DMS153 (cell line): ENCODE results near the gene SP140L.
"Not testable (repeated sequence)": the region's sequence is repeated elsewhere in the genome, so short reads cannot be mapped to it uniquely, and the experiment has no call there.

ENCODE experiments used
- DNase-seq: peaks from one replicate; lab custom pipeline; 2025; lab: John Stamatoyannopoulos, UW

Gene SP140L

DNA sequence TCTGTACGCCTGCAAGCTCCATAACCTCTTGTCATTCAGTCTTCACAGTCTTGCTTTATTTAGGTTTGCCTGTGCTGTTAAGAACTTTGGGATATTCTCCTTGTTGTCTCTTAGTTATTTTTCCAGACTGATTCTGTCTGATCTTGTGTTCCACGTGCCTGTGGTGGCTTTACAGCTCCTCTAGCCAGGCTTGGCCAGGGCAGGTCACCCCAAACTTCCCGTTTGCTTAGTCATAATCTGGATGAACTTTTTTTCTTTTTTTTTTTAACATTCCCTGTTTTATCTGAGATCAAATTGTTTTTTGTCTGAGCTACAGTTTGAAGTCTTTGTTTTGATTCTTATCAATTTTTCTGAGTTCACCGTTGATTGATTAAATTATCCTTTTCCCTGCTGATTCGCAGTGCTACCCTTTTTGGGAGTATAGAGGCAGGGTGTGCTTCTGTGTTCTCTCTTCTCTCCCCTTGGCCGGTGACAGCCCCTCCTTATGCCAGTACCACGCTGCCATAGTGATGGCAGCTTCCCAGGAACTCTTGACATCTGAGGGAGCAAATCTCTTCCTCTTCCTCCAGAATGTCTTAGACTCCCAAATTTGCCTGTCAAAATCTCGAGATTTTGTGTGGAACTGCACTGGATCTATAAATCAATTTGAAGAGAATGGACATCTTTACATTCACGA lies 91.5 kb downstream of the SP140L start:
- no peak for DNase-seq

DNA sequence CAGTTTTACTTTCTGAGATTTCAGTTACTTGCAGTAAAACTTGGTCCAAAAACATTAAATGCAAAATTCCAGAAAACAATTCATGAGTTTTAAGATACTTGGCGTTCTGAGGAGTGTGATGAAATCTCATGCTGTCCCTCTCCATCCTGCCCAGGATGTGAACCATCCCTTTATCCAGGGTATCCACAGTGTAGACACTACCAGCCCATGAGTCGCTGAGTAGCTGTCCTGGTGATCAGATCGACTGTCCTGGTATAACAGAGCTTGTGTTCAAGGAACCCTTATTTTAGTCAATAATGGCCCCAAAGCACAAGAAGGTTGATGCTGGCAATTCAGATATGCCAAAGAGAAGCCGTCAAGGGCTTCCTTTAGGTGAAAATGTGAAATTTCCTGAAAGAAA lies 92.2 kb downstream of the SP140L start:
- no peak for DNase-seq

GRCh38 chr2:230422149-230422548 lies 95.2 kb downstream of the SP140L start:
- DNase-seq = no peak

- DNase-seq = no peak
These were observed 97.0 kb downstream of the SP140L start for GRCh38 chr2:230423851-230424458.

- no peak for DNase-seq
These were observed 98.4 kb downstream of the SP140L start for GRCh38 chr2:230425377-230425776.

DNA sequence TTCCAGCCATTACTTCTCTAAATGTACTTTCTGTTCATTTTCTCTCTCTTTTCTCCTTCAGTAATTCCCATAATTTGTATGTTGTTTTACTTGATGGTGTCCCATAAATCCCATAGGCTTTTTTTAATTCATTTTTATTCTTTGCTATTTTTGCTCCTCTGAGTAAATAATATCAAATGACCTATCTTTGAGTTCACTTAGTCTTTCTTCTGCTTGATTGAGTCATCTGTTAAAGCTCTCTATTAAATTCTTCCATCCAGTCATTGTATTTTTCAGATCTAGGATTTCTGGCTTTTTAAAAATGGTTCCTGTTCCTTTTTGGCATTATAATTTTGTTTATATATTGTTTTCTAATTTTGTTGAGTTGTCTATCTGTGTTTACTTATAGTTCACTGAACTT lies 102.5 kb downstream of the SP140L start:
- DNase-seq = no peak

GRCh38 chr2:230430957-230431910 lies 104.2 kb downstream of the SP140L start:
- DNase-seq = no peak

GRCh38 chr2:230434677-230435324 lies 107.8 kb downstream of the SP140L start:
- no peak for DNase-seq

GRCh38 chr2:230435431-230435830 lies 108.4 kb downstream of the SP140L start:
- no peak for DNase-seq

- not testable (repeated sequence) for DNase-seq
These were observed 112.1 kb downstream of the SP140L start for GRCh38 chr2:230439121-230439520.

GRCh38 chr2:230439590-230439989 lies 112.6 kb downstream of the SP140L start:
- DNase-seq = no peak

- no peak for DNase-seq
These were observed 114.4 kb downstream of the SP140L start for GRCh38 chr2:230441227-230441897.

DNA sequence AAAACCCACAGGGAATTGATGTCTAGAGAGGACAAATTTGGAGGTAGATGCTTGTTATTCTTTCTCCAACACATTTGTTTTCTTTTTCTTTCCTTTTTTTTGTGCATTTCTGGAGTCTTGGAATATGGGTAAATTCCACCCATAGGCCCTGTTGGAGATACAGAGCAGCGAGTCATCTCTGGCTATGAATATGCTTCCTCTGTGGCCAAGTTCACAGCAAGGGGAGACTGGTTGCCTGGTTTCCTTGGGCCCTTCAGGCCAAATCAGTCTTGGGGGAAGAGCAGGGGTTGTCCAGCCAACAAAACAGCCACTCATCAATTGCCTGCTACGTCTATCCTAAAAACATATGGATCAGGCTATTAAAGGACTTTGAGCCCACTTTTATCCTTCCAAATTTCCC lies 116.5 kb downstream of the SP140L start:
- DNase-seq = no peak

DNA sequence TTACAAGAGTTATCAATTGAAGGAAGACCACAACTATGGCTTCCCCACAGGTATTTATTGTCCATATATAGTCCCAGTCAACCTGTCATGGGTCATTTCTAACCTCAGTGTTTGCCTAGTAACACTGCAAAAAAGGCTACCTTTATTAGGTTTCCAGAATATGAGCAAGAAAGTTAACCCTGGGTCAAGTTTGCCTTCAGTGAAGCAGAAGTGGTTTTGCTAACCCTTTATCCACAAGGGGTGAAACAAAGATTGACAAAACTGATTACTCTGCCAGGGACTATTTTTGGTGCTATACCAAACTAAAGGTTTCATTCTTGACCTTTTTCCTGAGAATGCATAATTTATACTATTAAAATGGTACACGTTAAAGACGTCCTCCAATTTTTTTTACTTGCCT lies 117.8 kb downstream of the SP140L start:
- DNase-seq = no peak

- DNase-seq = no peak
These were observed 120.0 kb downstream of the SP140L start for GRCh38 chr2:230447036-230447435.

- no peak for DNase-seq
These were observed 120.8 kb downstream of the SP140L start for GRCh38 chr2:230447455-230448451.

- DNase-seq = no peak
These were observed 123.0 kb downstream of the SP140L start for GRCh38 chr2:230449901-230450467.

DNA sequence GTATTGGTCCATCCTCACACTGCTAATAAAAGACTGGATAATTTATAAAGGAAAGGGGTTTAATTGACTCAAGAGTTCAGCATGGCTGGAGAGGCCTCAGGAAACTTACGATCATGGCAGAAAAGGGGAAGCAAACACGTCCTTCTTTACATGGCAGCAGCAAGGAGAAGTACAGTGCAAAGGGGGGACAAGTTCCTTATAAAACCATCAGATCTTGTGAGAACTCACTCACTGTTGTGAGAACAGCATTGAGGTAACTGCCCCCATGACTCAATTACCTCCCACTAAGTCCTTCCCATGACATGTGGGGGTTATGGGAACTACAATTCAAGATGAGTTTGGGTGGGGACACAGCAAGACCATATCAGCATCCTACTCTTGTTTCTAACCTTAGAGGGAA lies 126.0 kb downstream of the SP140L start:
- no peak for DNase-seq
